T-helper 17 cell (primary cell): ENCODE measurements around the gene NEUROD4. TPM values are rescaled to one million over a fixed set of nuclear protein-coding genes. Genes with fewer than 3 reads are reported as not detected.
A peak's percentile ranks its signal among the peaks of the same experiment; 100 is the strongest.
"Not testable (repeated sequence)": the region's sequence is repeated elsewhere in the genome, so short reads cannot be mapped to it uniquely, and the experiment has no call there.

Source experiments
- ATAC-seq: fragments of 150-1000 bp; cut with Tn5 transposase; 2 replicates; pipeline ENCODE4 v1.10.0; 2021; ENCODE audit warnings: mild to moderate bottlenecking, moderate library complexity
- DNase-seq, 3 donors: peaks; one replicate each; pipeline versions ENCODE4 v3.0.0 to v3.0.0-alpha.2; 2020 to 2021
- H3K9me3 ChIP-seq: one replicate; pipeline ENCODE4 v1.7.0; 2013; ENCODE audit warnings: low read length, mild to moderate bottlenecking; ENCODE audit not compliant: control insufficient read depth, poor library complexity, severe bottlenecking
- H3K27ac Mint-ChIP-seq: one replicate; pipeline ENCODE4 v1.8.0; 2022; ENCODE audit warnings: mild to moderate bottlenecking, moderate library complexity, mixed read lengths
- H3K27me3 Mint-ChIP-seq: one replicate; pipeline ENCODE4 v1.8.0; 2022; ENCODE audit warnings: mixed read lengths
- H3K36me3 Mint-ChIP-seq: one replicate; pipeline ENCODE4 v1.8.0; 2022; ENCODE audit warnings: low read depth, mixed read lengths
- H3K4me1 Mint-ChIP-seq: one replicate; pipeline ENCODE4 v1.8.0; 2022; ENCODE audit warnings: mild to moderate bottlenecking, mixed read lengths
- H3K4me3 Mint-ChIP-seq: one replicate; pipeline ENCODE4 v1.8.0; 2022; ENCODE audit warnings: mild to moderate bottlenecking, moderate library complexity, mixed read lengths
- total RNA-seq, 4 donors: library from RNA in 2 of 4; stranded (reverse) in 2 of 4; gene quantifications; one replicate each; pipeline ENCODE4 v1.2.3 and lab custom pipeline; 2022 to 2026

The NEUROD4 gene
- total RNA-seq (not detected), total RNA-seq (lab: John Stamatoyannopoulos, UW) (0 reads per million in 2 donors)

DNA sequence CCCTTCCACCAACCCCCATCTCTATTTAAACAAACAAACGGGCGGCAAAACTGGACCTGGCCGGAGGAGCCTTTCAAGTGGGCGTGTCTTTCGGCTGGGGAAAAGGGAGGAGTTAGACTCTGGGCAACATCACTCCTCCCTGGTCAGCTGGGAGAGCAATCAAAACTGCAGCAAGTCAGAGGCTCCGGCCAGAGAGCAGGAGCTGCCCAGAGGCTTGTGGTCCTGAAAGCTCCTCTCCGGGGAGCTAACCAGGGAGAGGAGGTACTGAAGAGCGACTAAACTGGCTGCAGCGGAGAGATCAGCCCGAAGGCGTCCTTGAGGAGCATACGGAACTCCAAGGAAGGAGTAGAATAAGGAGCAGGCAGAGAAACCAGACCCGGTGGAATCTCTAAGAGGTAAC, at the start of gene NEUROD4:
NEUROD4 (plus strand) TSS at position 191 of the 400 bp plus-strand sequence. CDS start 6,466 bp downstream, outside the sequence.
- H3K9me3 ChIP-seq, result no peaks in the 10 kb centered on the region
- peaks cover 68% of the 10 kb centered on the region for H3K27me3 Mint-ChIP-seq
- ATAC-seq, result peak; percentile 61

DNA sequence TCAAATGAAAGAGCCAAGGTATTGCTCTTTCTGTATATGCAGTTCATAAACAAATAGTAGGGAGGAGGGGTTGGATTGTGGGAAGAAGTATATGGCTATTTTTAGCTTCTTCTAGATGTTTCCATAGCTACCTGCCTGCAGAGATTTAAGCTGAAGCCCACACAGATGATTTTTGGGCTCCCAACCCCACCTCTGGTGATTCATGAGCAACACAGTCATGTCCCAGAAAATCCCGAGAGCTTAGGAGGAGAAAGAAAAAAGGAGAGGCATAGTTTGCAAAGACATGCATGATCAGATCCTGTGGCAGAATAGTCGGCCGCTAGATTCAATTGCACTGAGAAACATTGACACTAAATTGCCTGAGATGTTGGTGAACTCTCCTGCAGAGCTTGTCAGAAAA, 49.0 kb upstream of the NEUROD4 start:
- peaks cover 20% of the 10 kb centered on the region for H3K36me3 Mint-ChIP-seq
- H3K27me3 Mint-ChIP-seq, result no peaks in the 10 kb centered on the region
- no peak for ATAC-seq
- H3K9me3 ChIP-seq, result no peaks in the 10 kb centered on the region
- DNase-seq, result no peak
- H3K27ac Mint-ChIP-seq, result peak overlapping the region; percentile 79
- peaks cover 70% of the 10 kb centered on the region for H3K4me1 Mint-ChIP-seq
- H3K4me3 Mint-ChIP-seq, result no peak overlapping the region

More for the DNA sequence above, at the start of gene NEUROD4:
- no peak within 1 kb of the TSS for H3K27ac Mint-ChIP-seq
- no peak within 1 kb of the TSS for H3K4me3 Mint-ChIP-seq
- peak in 1 of 3 donors; percentile 12 for DNase-seq
- H3K4me1 Mint-ChIP-seq, result peaks cover 8% of the 10 kb centered on the region
- peaks cover 2% of the 10 kb centered on the region for H3K36me3 Mint-ChIP-seq

DNA sequence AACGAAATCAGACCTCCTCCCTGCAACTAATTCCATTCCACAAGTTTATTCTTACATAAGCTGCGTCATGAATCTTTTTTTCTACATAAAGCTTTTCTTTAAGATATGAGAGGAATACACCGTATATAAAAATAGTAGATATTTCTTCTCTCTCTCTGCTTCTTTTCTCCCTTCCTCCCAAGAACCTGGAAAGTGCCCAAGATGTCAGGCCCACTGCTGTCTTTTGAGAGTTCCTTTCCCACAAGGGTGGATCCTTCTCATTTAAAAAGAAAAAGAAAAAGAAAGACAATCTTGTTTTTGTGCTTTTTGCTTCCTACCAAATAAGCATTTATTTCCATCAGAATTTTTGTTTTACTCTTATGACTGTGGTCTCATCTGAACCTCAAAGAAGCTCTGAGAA, 46.2 kb upstream of the NEUROD4 start:
- no peak for ATAC-seq
- H3K4me1 Mint-ChIP-seq, result peaks cover 75% of the 10 kb centered on the region
- H3K27me3 Mint-ChIP-seq, result no peaks in the 10 kb centered on the region
- DNase-seq, result no peak
- no peaks in the 10 kb centered on the region for H3K9me3 ChIP-seq
- peak overlapping the region; percentile 100 for H3K27ac Mint-ChIP-seq
- peak overlapping the region; percentile 47 for H3K4me3 Mint-ChIP-seq
- H3K36me3 Mint-ChIP-seq, result peaks cover 20% of the 10 kb centered on the region

DNA sequence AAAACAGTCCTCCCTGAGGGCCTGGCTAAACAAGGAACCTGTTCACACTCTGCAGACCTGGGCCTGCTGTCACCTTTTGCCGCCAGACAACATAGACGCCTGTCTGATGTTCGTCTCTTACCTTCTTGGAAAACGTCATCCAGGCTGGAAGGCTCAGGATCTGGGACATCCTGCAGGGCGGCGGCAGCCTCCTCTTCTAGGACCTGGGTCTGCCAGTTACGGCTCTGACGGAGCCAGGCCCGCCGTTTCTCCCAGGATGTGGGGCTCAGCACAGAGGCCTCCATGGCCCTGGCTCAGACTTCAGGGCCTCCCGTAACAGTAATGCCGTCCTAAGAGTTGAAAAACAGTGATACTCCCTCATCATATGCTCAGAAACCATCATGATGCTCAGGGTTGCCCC, 45.5 kb upstream of the NEUROD4 start:
- H3K36me3 Mint-ChIP-seq, result peaks cover 23% of the 10 kb centered on the region
- peak overlapping the region; percentile 43 for H3K4me3 Mint-ChIP-seq
- peak overlapping the region; percentile 100 for H3K27ac Mint-ChIP-seq
- H3K27me3 Mint-ChIP-seq, result no peaks in the 10 kb centered on the region
- DNase-seq, result no peak
- ATAC-seq, result no peak
- H3K4me1 Mint-ChIP-seq, result peaks cover 78% of the 10 kb centered on the region
- no peaks in the 10 kb centered on the region for H3K9me3 ChIP-seq

GRCh38 chr12:54975272-54975671, 44.5 kb upstream of the NEUROD4 start:
- no peaks in the 10 kb centered on the region for H3K27me3 Mint-ChIP-seq
- H3K4me3 Mint-ChIP-seq, result peak overlapping the region; percentile 68
- H3K27ac Mint-ChIP-seq, result peak overlapping the region; percentile 100
- no peak for DNase-seq
- H3K9me3 ChIP-seq, result no peaks in the 10 kb centered on the region
- H3K36me3 Mint-ChIP-seq, result peaks cover 24% of the 10 kb centered on the region
- H3K4me1 Mint-ChIP-seq, result peaks cover 81% of the 10 kb centered on the region
- ATAC-seq, result no peak

DNA sequence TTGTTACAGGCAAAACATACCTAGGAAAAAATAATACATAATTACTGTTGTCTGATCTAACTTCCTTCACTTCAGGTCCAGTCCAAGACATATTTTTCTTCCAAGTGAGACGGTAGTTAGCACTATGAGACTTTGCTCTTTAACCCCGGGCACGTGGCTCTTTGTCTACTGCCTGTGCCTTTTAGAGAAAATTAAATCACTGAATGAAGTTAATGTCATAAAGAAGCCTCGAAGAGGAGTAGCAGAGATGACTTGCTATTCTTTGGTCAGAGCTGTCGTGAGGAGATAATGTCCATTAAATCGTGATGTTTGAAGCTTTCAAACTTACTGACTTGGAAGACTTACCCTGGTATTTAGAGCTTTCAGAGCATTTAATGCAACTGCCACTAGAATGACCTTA, 43.9 kb upstream of the NEUROD4 start:
- Mint-ChIP-seq H3K27me3 (no peaks in the 10 kb centered on the region), H3K27ac (peak overlapping the region; percentile 100), H3K4me1 (peaks cover 79% of the 10 kb centered on the region), H3K36me3 (peaks cover 26% of the 10 kb centered on the region), H3K4me3 (peak overlapping the region; percentile 91)
- no peaks in the 10 kb centered on the region for H3K9me3 ChIP-seq
- ATAC-seq (no peak), DNase-seq (no peak)

DNA sequence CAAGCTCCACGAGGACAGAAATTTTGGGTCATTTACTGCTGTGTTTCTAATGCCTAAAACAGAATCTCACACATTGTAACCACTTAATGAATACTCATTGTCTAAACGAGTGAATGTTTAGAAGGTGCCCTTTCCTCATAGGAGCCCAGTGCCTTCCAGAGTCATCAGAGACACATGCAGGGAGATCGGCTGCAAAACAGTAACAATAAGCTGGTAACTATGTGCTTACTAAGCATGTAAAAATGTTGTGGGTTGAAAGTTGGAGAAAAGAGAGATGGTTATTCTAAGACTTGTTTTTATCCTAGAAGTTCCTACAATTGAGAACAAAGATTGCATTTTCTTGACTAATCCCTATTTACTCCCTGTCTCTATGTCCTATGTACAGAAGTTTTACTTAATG, 42.6 kb upstream of the NEUROD4 start:
- peak overlapping the region; percentile 100 for H3K27ac Mint-ChIP-seq
- ATAC-seq (no peak), DNase-seq (no peak)
- no peaks in the 10 kb centered on the region for H3K9me3 ChIP-seq
- peaks cover 30% of the 10 kb centered on the region for H3K36me3 Mint-ChIP-seq
- no peaks in the 10 kb centered on the region for H3K27me3 Mint-ChIP-seq
- peaks cover 82% of the 10 kb centered on the region for H3K4me1 Mint-ChIP-seq
- peak overlapping the region; percentile 91 for H3K4me3 Mint-ChIP-seq

DNA sequence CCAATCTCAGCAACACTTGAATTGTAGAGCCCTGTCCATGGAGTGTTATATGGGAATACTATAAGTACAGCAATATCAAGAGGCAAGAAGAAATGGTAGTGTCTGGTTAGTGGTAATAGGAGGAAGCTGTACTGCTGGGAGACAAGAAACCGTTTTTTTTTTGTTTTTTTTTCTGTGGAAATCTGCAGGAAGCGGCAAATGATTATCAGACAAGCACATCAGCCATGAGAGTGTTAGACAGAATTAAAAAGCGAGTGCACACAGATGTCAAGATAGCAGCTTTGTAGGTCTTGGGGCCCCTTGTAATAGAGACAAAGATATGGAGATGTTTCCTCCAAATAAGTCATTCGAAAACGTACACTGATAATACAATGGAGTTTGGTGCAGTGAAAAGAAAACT, 41.9 kb upstream of the NEUROD4 start:
- peaks cover 33% of the 10 kb centered on the region for H3K36me3 Mint-ChIP-seq
- DNase-seq (no peak), ATAC-seq (peak; percentile 32)
- H3K4me1 Mint-ChIP-seq, result peaks cover 85% of the 10 kb centered on the region
- peak overlapping the region; percentile 91 for H3K4me3 Mint-ChIP-seq
- no peaks in the 10 kb centered on the region for H3K27me3 Mint-ChIP-seq
- peak overlapping the region; percentile 100 for H3K27ac Mint-ChIP-seq
- H3K9me3 ChIP-seq, result no peaks in the 10 kb centered on the region

DNA sequence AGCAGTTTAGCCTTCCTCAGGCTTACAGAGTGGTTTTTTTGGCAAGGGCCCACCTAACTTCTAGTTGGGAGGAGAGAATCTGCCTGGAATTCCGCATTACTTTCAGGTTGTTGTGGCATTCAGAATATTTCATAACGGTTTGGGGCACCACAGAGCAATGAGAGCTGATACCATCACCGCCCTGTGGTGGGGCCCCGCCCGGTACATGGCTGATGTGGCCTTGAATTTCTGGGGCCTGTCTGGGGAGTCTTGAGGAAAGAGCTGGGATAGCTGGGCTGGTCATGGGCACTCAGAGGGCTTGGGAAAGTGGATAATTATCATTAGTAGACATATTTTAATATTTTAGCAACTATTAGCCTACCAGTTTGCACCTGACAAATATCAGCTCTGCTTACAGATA, 39.4 kb upstream of the NEUROD4 start:
- H3K27me3 Mint-ChIP-seq, result no peaks in the 10 kb centered on the region
- ATAC-seq (peak; percentile 35), DNase-seq (peak; percentile 17 to 32 (median 31))
- peak overlapping the region; percentile 96 for H3K4me3 Mint-ChIP-seq
- H3K36me3 Mint-ChIP-seq, result peaks cover 27% of the 10 kb centered on the region
- no peaks in the 10 kb centered on the region for H3K9me3 ChIP-seq
- H3K4me1 Mint-ChIP-seq, result peaks cover 88% of the 10 kb centered on the region
- peak overlapping the region; percentile 100 for H3K27ac Mint-ChIP-seq

DNA sequence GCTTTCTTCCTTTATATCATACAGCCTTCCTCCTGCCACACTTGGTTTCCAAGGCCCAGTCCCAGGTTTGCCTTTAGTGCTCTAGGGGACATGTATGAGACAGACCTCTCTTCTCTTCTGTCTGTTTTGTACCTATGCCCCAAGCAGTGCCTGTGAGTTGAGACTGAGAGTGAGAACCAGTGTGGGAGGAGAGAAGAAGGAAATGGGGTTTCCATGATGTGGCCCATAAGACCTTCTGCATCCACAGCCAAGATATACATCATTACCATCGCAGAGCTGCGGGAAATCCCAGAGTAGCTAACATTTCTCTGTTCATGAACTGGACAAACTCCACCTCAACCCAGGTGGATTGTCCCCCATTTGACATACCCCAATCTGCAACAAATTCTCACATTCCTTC, 38.0 kb upstream of the NEUROD4 start:
- peaks cover 25% of the 10 kb centered on the region for H3K36me3 Mint-ChIP-seq

DNA sequence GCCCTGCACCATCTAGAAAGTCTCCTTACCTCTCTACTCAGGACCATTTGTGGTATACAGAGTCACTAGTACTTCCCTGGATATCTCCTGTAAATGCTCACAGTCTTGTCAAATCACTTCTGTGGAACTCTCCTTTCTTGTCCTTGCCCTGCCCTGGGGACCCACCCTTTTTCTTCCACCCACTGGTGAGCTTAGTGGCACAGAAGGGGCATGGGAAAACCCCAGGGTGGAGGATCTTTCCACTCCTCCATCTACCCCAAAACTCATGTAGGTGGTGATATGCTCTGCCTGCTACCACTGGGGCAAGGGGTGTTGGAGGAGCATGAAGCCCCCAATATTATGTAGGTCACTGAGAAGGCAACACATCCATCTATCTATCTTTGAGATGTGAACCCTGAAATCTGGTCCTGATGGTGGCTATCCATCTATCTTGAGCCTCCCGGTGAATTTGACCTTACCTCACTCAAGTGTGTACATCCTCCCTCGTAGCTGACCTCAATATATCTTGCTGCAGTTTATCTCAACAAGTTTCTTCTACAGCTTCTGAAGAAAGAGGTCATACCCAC, 36.2 kb upstream of the NEUROD4 start:
- peaks cover 73% of the 10 kb centered on the region for H3K4me1 Mint-ChIP-seq
- H3K9me3 ChIP-seq, result no peaks in the 10 kb centered on the region
- no peaks in the 10 kb centered on the region for H3K27me3 Mint-ChIP-seq
- ATAC-seq, result no peak
- H3K4me3 Mint-ChIP-seq, result peak overlapping the region; percentile 91
- peak overlapping the region; percentile 100 for H3K27ac Mint-ChIP-seq
- peak in 1 of 3 donors; percentile 11 for DNase-seq
- peaks cover 19% of the 10 kb centered on the region for H3K36me3 Mint-ChIP-seq

More for the DNA sequence above, 38.0 kb upstream of the NEUROD4 start:
- Mint-ChIP-seq H3K27me3 (no peaks in the 10 kb centered on the region), H3K4me1 (peaks cover 82% of the 10 kb centered on the region), H3K27ac (peak overlapping the region; percentile 100), H3K4me3 (peak overlapping the region; percentile 91)
- H3K9me3 ChIP-seq, result no peaks in the 10 kb centered on the region
- peak; percentile 16 for ATAC-seq
- no peak for DNase-seq

DNA sequence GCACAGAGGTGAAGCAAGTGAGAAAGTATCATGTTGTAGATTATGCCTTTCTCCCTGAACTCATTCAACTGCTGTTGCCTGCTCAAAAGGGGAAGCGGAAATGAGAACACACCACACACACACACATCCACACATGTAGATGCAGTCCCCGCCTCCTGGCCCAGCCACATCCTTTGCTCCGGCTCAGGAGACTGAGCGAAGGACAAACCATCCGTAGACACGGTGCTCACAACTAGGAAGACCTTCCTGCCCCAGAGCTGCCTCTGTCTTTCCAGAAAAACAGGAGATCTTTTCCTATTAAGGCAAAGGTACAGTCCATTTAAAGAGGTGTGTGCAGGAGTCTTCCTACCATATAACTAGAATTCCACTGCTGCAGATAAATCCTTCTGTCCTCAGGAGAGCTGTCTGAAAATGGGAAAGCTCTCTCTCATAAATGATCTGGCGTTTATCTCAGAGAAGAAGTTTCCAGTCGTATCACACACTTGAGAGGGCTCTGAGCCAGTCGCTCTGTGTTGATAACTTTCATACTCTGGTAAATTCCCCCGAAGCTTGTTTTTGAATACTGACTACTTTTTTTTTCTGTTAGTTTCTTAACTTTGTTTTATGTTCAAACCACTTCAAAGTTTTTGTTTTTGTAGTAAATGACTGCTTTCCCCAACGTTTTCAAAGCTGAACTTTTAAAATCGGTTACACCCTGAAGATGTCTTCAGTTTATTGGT, 35.0 kb upstream of the NEUROD4 start, which contains the start of gene TESPA1:
TESPA1 (minus strand) TSS at position 105 of the 719 bp plus-strand sequence. CDS start 10,200 bp downstream, outside the sequence.
- H3K9me3 ChIP-seq, result no peaks in the 10 kb centered on the region
- Mint-ChIP-seq H3K27me3 (no peaks in the 10 kb centered on the region), H3K36me3 (peaks cover 17% of the 10 kb centered on the region), H3K4me3 (peak within 1 kb of the TSS; percentile 91), H3K4me1 (peaks cover 72% of the 10 kb centered on the region), H3K27ac (peak within 1 kb of the TSS; percentile 100)
- ATAC-seq (peak; percentile 87), DNase-seq (peak; percentile 54 to 72 (median 71))

DNA sequence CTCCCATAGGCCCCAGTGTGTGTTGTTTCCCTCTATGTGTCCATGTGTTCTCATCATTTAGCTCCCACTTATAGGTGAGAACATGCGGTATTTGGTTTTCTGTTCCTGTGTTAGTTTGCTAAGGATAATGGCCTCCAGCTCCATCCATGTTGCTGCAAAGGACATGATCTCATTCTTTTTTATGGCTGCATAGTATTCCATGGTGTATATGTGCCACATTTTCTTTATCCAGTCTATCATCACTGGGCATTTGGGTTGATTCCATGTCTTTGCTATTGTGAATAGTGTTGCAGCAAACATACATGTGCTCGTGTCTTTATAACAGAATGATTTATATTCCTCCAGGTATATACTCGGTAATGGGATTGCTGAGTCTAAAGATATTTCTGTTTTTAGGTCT, 33.0 kb upstream of the NEUROD4 start:
- H3K27ac Mint-ChIP-seq, result peak overlapping the region; percentile 100
- not testable (repeated sequence) for H3K27me3 Mint-ChIP-seq, DNase-seq, H3K4me3 Mint-ChIP-seq, H3K9me3 ChIP-seq, ATAC-seq
- H3K36me3 Mint-ChIP-seq, result peaks cover 14% of the 10 kb centered on the region
- H3K4me1 Mint-ChIP-seq, result peaks cover 75% of the 10 kb centered on the region
